ENCODE measurements around the gene HARS1.
A peak's percentile ranks its signal among the peaks of the same experiment; 100 is the strongest.
"Not testable (repeated sequence)": the region's sequence is repeated elsewhere in the genome, so short reads cannot be mapped to it uniquely, and the experiment has no call there.

Gene HARS1

DNA sequence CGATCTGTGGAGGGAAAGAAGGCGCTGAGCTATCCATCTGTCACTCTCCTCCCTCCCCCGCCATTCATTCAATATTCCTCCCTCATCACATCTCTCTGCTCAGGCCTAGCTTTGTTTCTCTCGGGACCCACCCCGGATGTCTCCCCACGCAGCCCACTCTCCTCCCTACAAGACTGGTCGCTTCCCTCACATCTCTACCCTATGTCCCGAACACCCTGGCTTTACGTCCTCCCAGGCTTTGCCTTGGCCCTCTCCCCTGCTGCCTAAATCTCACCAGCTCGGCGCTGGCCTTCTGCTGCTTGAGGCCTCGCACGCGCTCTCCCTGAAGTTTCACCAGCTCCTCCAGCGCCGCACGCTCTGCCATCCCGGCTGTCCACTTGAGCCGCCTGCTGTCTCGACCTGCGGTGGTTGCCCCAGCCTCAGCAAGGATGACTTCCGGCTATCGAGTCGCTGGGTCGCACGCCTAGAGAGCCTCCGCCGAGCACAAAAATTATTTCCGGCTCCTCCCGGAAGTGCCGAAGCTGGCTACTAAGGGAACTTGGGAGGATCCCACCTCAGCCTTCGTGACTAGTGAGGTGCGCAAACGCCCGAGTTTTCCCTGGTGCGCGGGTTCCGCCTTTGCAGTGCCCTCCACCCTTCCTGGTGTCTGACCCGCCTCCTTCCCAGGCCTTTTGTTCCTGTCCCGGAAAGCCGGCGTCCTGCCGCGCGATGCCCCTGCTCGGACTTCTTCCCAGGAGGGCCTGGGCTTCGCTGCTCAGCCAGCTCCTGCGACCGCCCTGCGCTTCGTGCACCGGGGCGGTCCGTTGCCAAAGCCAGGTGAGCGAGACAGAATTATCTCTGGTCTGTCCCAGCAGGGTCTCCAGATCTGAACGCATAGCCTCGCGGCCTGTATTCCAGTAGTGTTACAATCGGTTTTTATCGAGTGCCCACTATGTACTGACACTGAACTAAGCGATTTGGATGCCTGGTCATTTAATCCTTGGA lies at the start of gene HARS1, which contains the start of gene HARS2:
Gene HARS1 (minus strand): TSS at position 430 of the 984 bp plus-strand sequence. CDS start 66 bp downstream, at position 364.
Gene HARS2 (plus strand): TSS at position 515 of the 984 bp plus-strand sequence. CDS start 194 bp downstream, at position 709.
- H3K27me3 Mint-ChIP-seq = no peaks in the 10 kb centered on the region
- H3K9me3 Mint-ChIP-seq = no peaks in the 10 kb centered on the region
- peaks cover 54% of the 10 kb centered on the region for H3K4me1 Mint-ChIP-seq
- DNase-seq (peak; percentile 80 to 88), ATAC-seq (peak; percentile 98)
- H3K4me3 Mint-ChIP-seq = peak within 1 kb of the TSS; percentile 95 to 100
- peak within 1 kb of the TSS; percentile 98 for H3K27ac Mint-ChIP-seq

GRCh38 chr5:140737486-140737885 lies 46.3 kb upstream of the HARS1 start:
- DNase-seq (no peak), ATAC-seq (no peak)
- no peak overlapping the region for H3K4me3 Mint-ChIP-seq
- peaks cover 9 to 19% of the 10 kb centered on the region in 2 donors for H3K9me3 Mint-ChIP-seq
- no peaks in the 10 kb centered on the region for H3K4me1 Mint-ChIP-seq
- H3K27me3 Mint-ChIP-seq = peaks cover 39% of the 10 kb centered on the region
- no peak overlapping the region for H3K27ac Mint-ChIP-seq

DNA sequence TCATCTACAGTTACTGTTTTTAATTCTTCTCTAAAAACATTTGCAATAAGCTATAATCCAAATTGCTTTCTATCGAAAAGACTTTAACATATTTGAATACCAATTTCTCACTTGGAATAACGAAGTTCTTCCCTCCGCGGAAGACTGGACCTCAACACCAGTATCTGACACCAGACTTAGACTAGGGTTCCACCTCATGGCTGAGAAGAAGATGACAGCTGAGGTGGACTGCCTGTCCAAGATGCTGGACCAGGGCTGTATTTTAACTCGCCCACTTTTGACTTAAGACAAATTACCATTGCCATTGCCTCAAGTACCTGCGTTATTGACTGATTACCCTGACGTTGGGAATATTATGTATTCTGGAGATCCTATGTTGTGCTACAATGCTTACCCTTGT lies 43.2 kb upstream of the HARS1 start:
- peaks cover 48% of the 10 kb centered on the region for H3K27me3 Mint-ChIP-seq
- no peak for ATAC-seq
- H3K9me3 Mint-ChIP-seq = peaks cover 0 to 9% of the 10 kb centered on the region in 2 donors

GRCh38 chr5:140733098-140733497 lies 41.9 kb upstream of the HARS1 start:
- H3K9me3 Mint-ChIP-seq = peaks cover 0 to 9% of the 10 kb centered on the region in 2 donors
- DNase-seq (no peak), ATAC-seq (no peak)
- no peaks in the 10 kb centered on the region for H3K4me1 Mint-ChIP-seq
- H3K27ac Mint-ChIP-seq = no peak overlapping the region
- H3K4me3 Mint-ChIP-seq = no peak overlapping the region
- peaks cover 56% of the 10 kb centered on the region for H3K27me3 Mint-ChIP-seq

More for the DNA sequence above, 43.2 kb upstream of the HARS1 start:
- Mint-ChIP-seq H3K4me1 (no peaks in the 10 kb centered on the region), H3K27ac (no peak overlapping the region), H3K4me3 (no peak overlapping the region)
- no peak for DNase-seq

DNA sequence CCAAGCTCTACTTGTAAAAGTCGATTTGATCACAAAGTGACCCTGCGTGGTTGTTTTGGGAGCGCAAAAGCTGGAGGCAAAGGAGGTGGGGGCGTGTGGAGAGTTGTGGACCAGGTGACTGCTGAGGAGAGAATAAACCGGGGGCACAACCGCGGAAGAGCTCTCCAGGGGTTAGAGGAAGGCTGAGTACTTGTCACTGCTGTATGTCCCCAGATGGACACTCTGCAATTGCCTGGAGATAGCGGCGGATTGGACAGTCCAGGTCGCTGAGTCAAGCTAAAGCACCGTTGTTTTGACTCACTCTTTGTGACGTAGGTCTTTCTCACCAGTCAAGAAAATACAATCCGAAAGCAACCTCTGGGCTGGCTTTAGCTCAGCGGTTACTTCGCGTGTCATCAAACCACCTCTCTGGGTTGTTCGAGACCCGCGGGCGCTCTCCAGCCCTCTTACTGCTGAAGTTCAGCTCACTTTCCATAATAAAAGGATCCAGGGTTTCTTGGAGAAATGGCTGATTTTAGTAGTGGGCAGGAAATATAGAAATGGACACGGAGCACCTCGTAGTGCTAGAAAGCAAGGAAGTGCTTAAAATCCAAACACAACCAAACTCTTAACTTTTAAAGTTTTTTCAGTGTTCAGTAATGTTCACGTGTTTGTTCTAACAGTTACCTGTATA lies 34.8 kb upstream of the HARS1 start:
- Mint-ChIP-seq H3K9me3 (no peaks in the 10 kb centered on the region), H3K27me3 (peaks cover 54% of the 10 kb centered on the region), H3K27ac (peak overlapping the region; percentile 83 to 100), H3K4me1 (peaks cover 16% of the 10 kb centered on the region), H3K4me3 (peak overlapping the region; percentile 84 to 86)
- DNase-seq (peak; percentile 80 to 87), ATAC-seq (peak; percentile 97)

- Mint-ChIP-seq H3K27me3 (peaks cover 42% of the 10 kb centered on the region), H3K4me1 (peaks cover 12% of the 10 kb centered on the region)
- H3K27ac Mint-ChIP-seq, ATAC-seq, H3K9me3 Mint-ChIP-seq, H3K4me3 Mint-ChIP-seq, DNase-seq: not testable (repeated sequence)
These were observed 30.2 kb upstream of the HARS1 start for GRCh38 chr5:140721395-140721794.

GRCh38 chr5:140720738-140721137 lies 29.6 kb upstream of the HARS1 start:
- DNase-seq, H3K4me1 Mint-ChIP-seq, ATAC-seq, H3K4me3 Mint-ChIP-seq, H3K9me3 Mint-ChIP-seq, H3K27ac Mint-ChIP-seq: not testable (repeated sequence)
- H3K27me3 Mint-ChIP-seq = peaks cover 35% of the 10 kb centered on the region

GRCh38 chr5:140718266-140718592 lies 27.1 kb upstream of the HARS1 start:
- no peaks in the 10 kb centered on the region for H3K9me3 Mint-ChIP-seq
- no peak for ATAC-seq
- no peak overlapping the region for H3K4me3 Mint-ChIP-seq
- H3K4me1 Mint-ChIP-seq = peaks cover 1% of the 10 kb centered on the region
- H3K27ac Mint-ChIP-seq = no peak overlapping the region
- no peak for DNase-seq
- H3K27me3 Mint-ChIP-seq = peaks cover 23% of the 10 kb centered on the region

DNA sequence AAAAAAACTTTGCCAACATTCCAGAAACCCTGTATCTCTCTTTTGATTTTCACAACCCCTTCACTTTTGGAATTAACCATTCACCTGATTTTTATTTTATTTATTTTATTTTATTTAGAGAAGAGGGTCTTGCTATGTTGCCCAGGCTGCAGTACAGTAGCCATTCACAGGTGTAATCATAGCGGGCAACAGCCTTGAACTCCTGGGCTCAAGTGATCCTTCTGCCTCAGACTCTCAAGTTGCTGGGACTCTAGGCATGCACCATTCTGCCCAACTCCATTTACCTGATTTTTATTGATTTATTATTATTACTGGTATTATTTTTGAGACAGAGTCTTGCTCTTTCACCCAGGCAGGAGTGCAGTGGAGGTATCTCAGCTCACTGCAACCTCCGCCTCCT lies 25.1 kb upstream of the HARS1 start:
- DNase-seq, H3K9me3 Mint-ChIP-seq, ATAC-seq, H3K27ac Mint-ChIP-seq, H3K27me3 Mint-ChIP-seq, H3K4me3 Mint-ChIP-seq: not testable (repeated sequence)
- H3K4me1 Mint-ChIP-seq = peaks cover 17% of the 10 kb centered on the region

- Mint-ChIP-seq H3K9me3 (no peaks in the 10 kb centered on the region), H3K4me1 (peaks cover 33% of the 10 kb centered on the region), H3K27me3 (no peaks in the 10 kb centered on the region), H3K4me3 (no peak overlapping the region), H3K27ac (no peak overlapping the region)
- DNase-seq = no peak
- ATAC-seq = no peak
These were observed 22.5 kb upstream of the HARS1 start for GRCh38 chr5:140713562-140714094.

- ATAC-seq (no peak), DNase-seq (no peak)
- Mint-ChIP-seq H3K27me3 (no peaks in the 10 kb centered on the region), H3K27ac (no peak overlapping the region), H3K9me3 (no peaks in the 10 kb centered on the region), H3K4me3 (peak overlapping the region; percentile 89 to 98), H3K4me1 (peaks cover 33% of the 10 kb centered on the region)
These were observed 20.6 kb upstream of the HARS1 start for GRCh38 chr5:140711794-140712193.

DNA sequence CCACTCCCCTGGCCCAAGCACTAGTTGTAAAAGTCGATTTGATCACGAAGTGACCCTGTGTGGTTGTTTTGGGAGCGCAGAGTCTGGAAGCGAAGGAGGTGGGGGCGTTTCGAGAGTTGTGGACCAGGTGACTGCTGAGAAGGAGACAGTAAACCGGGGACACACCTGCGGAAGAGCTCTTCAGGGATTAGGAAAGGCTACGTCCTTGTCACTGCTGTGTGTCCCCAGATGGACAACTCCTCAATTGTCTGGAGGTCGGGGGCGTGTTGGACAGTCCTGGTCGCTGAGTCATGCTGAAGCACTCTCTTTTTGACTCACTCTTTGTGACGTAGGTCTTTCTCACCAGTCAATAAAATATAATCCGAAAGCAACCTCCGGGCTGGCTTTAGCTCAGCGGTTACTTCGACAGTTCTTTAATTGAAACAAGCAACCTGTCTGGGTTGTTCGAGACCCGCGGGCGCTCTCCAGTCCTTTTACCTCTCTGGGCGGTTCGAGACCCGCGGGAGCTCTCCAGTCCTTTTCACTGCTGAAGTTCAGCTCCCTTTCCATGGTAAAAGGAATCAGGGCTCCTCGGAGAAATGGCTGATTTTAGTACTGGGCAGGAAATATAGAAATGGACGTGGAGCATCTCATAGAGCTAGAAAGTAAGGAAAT lies 19.9 kb upstream of the HARS1 start:
- Mint-ChIP-seq H3K9me3 (no peaks in the 10 kb centered on the region), H3K4me1 (peaks cover 33% of the 10 kb centered on the region), H3K27me3 (no peaks in the 10 kb centered on the region), H3K4me3 (peak overlapping the region; percentile 89 to 98), H3K27ac (peak overlapping the region; percentile 98 to 100)
- ATAC-seq (peak; percentile 94), DNase-seq (peak; percentile 92 to 94)

DNA sequence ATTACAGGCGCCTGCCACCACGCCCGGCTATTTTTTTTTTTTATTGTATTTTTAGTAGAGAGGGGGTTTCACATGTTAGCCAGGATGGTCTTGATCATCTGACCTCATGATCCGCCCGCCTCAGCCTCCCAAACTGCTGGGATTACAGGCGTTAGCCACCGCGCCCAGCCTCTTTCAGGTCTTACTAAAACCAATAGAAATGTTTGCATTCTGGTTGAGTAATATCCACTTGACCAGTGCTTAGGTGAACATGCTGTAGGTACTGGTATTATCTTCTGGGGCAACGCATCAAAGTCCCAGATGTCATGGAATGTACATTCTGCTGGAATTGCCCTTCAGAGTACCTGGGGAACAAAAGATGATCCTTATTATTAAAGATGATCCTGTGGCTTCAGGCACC lies 17.6 kb upstream of the HARS1 start:
- H3K4me3 Mint-ChIP-seq, DNase-seq, H3K27me3 Mint-ChIP-seq, H3K9me3 Mint-ChIP-seq, ATAC-seq: not testable (repeated sequence)
- Mint-ChIP-seq H3K27ac (peak overlapping the region in 1 of 2 donors; percentile 5), H3K4me1 (peaks cover 33% of the 10 kb centered on the region)

GRCh38 chr5:140707812-140708211 lies 16.6 kb upstream of the HARS1 start:
- H3K9me3 Mint-ChIP-seq = no peaks in the 10 kb centered on the region
- DNase-seq (no peak), ATAC-seq (no peak)
- H3K27me3 Mint-ChIP-seq = no peaks in the 10 kb centered on the region
- H3K4me1 Mint-ChIP-seq = peaks cover 27% of the 10 kb centered on the region
- peak overlapping the region in 1 of 2 donors; percentile 16 for H3K27ac Mint-ChIP-seq
- no peak overlapping the region for H3K4me3 Mint-ChIP-seq
